ENCODE results near the gene CDKN2C.

The CDKN2C gene

DNA sequence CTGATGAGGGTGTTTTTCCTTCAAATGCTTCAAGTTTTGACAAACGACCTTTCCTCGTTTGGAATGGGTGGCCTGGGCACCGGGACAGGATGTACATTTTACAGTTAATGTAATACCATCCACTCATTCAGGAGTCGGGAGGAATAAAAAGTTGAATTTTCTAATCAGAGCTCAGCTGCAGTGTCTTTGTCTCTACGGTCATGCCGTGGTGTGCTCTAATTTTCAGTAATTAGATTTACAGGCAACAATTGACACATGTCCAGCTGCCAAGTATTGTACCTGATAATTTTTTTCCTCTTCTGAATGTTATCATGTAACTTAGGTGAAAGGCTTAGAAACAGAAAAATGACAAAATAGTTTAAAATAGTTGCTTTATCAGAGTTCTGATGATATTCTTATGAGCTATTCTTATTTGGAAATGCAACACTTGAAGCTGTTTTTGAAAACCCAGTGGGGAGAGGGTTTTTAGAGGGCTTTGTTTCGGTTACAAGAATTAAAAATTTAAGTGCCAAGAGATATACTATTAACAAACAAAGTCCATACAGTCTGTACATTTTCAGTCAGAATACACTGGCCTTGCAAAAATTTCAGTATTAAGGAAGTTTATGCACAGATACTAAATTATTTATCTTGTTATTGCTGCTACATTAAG lies 1.0 kb downstream of the CDKN2C start:
- H3K9me3 Mint-ChIP-seq: no peaks in the 10 kb centered on the region
- H3K27ac Mint-ChIP-seq: peak overlapping the region; percentile 95
- peaks cover 43% of the 10 kb centered on the region for H3K36me3 Mint-ChIP-seq (ENCODE audit: low read depth)
- DNase-seq (ENCODE audit: low spot score): no peak
- peaks cover 31% of the 10 kb centered on the region for H3K4me1 Mint-ChIP-seq (ENCODE audit: low read depth)
- H3K27me3 Mint-ChIP-seq (ENCODE audit: low read depth): peaks cover 20% of the 10 kb centered on the region
- H3K4me3 Mint-ChIP-seq: peak overlapping the region; percentile 97

DNA sequence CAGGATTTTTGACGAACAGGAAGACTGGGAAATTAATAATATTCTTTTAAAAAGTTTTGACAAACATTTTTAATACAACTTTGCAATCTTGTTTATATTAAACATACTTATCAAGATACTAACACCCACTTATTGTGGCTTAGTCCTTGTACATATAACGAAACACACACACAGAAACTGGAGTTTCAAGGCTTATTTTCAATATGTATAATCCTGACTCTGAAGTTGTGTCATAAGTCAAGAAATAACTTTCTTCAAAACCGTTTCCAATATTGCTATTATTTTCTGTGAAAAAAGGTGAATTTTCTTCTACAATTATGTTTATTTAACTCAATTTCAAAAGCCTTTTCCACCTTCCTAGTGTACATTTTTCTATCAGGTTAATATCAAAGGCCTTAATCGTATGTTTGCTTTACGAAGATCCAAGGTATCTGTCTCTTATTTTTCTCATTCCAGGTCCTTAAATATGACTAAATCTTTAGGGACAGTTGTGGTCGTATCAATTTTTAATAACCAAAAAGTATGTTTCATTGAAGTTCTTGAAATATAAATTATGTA lies 1.8 kb downstream of the CDKN2C start:
- Mint-ChIP-seq H3K4me3 (peak overlapping the region; percentile 97), H3K27ac (no peak overlapping the region), H3K36me3 (ENCODE audit: low read depth) (peaks cover 51% of the 10 kb centered on the region), H3K27me3 (ENCODE audit: low read depth) (peaks cover 24% of the 10 kb centered on the region), H3K9me3 (no peaks in the 10 kb centered on the region), H3K4me1 (ENCODE audit: low read depth) (peaks cover 38% of the 10 kb centered on the region)
- DNase-seq (ENCODE audit: low spot score): no peak

GRCh38 chr1:50972766-50973165 lies 2.7 kb downstream of the CDKN2C start:
- H3K27me3 Mint-ChIP-seq (ENCODE audit: low read depth): peaks cover 23% of the 10 kb centered on the region
- no peak overlapping the region for H3K27ac Mint-ChIP-seq
- peaks cover 52% of the 10 kb centered on the region for H3K36me3 Mint-ChIP-seq (ENCODE audit: low read depth)
- H3K4me3 Mint-ChIP-seq: no peak overlapping the region
- no peak for DNase-seq (ENCODE audit: low spot score)
- no peaks in the 10 kb centered on the region for H3K9me3 Mint-ChIP-seq
- H3K4me1 Mint-ChIP-seq (ENCODE audit: low read depth): peaks cover 34% of the 10 kb centered on the region

GRCh38 chr1:50973255-50973654 lies 3.2 kb downstream of the CDKN2C start:
- no peak for DNase-seq (ENCODE audit: low spot score)
- Mint-ChIP-seq H3K9me3 (no peaks in the 10 kb centered on the region), H3K27ac (no peak overlapping the region), H3K36me3 (ENCODE audit: low read depth) (peaks cover 52% of the 10 kb centered on the region), H3K27me3 (ENCODE audit: low read depth) (peaks cover 24% of the 10 kb centered on the region), H3K4me1 (ENCODE audit: low read depth) (peaks cover 32% of the 10 kb centered on the region), H3K4me3 (no peak overlapping the region)

DNA sequence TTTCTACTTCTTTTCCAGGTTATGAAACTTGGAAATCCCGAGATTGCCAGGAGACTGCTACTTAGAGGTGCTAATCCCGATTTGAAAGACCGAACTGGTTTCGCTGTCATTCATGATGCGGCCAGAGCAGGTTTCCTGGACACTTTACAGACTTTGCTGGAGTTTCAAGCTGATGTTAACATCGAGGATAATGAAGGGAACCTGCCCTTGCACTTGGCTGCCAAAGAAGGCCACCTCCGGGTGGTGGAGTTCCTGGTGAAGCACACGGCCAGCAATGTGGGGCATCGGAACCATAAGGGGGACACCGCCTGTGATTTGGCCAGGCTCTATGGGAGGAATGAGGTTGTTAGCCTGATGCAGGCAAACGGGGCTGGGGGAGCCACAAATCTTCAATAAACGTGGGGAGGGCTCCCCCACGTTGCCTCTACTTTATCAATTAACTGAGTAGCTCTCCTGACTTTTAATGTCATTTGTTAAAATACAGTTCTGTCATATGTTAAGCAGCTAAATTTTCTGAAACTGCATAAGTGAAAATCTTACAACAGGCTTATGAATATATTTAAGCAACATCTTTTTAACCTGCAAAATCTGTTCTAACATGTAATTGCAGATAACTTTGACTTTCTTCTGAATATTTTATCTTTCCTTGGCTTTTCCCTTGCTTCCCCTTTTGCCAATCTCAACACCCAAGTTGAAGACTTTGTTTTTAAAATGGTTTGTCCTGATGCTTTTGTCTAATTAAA lies 4.0 kb downstream of the CDKN2C start:
- peaks cover 39% of the 10 kb centered on the region for H3K4me1 Mint-ChIP-seq (ENCODE audit: low read depth)
- no peak for DNase-seq (ENCODE audit: low spot score)
- no peak overlapping the region for H3K27ac Mint-ChIP-seq
- peaks cover 50% of the 10 kb centered on the region for H3K36me3 Mint-ChIP-seq (ENCODE audit: low read depth)
- H3K27me3 Mint-ChIP-seq (ENCODE audit: low read depth): peaks cover 31% of the 10 kb centered on the region
- no peaks in the 10 kb centered on the region for H3K9me3 Mint-ChIP-seq
- no peak overlapping the region for H3K4me3 Mint-ChIP-seq

DNA sequence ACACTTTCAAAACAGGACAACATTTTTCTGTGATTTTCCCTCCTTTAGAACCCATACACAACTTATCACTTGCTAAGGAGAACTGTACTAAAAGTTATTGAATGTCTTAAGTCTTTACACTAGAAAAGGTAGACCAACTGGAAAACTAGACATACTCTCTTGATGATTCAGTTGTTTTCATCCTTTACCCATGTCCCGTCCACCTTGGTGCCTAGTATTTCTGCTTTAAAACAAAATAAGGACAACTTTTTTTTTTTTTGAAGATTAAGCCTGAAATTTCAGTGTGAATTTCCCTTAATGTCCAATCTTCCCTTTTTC lies 4.5 kb downstream of the CDKN2C start:
- H3K4me3 Mint-ChIP-seq: no peak overlapping the region
- no peak overlapping the region for H3K27ac Mint-ChIP-seq
- peaks cover 36% of the 10 kb centered on the region for H3K27me3 Mint-ChIP-seq (ENCODE audit: low read depth)

DNA sequence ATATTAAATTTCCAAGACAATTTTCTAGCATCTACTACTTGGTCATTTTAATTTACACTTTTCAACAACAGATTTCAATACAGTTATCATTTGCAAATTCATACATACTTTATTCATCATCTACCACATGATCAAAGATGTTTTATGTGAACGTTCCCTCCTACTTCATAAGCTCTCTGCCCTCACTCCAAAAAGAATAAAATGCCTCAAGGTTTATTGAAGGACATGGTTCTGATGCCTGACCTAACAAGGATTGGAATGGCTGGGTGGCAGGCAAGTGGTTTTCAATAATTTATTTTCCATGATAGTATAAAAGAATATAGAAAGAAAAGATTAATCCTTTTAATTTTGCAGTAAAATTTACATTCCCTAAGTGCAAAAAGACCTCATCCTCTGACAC lies 5.4 kb downstream of the CDKN2C start:
- Mint-ChIP-seq H3K36me3 (ENCODE audit: low read depth) (peaks cover 42% of the 10 kb centered on the region), H3K9me3 (no peaks in the 10 kb centered on the region), H3K27me3 (ENCODE audit: low read depth) (peaks cover 42% of the 10 kb centered on the region), H3K4me1 (ENCODE audit: low read depth) (peaks cover 39% of the 10 kb centered on the region), H3K27ac (no peak overlapping the region), H3K4me3 (no peak overlapping the region)
- DNase-seq (ENCODE audit: low spot score): no peak

More for the DNA sequence above, 4.5 kb downstream of the CDKN2C start:
- peaks cover 50% of the 10 kb centered on the region for H3K36me3 Mint-ChIP-seq (ENCODE audit: low read depth)
- H3K9me3 Mint-ChIP-seq: no peaks in the 10 kb centered on the region
- DNase-seq (ENCODE audit: low spot score): no peak
- H3K4me1 Mint-ChIP-seq (ENCODE audit: low read depth): peaks cover 42% of the 10 kb centered on the region

GRCh38 chr1:50976111-50976889 lies 6.3 kb downstream of the CDKN2C start:
- Mint-ChIP-seq H3K27ac (no peak overlapping the region), H3K4me3 (peak overlapping the region; percentile 87), H3K36me3 (ENCODE audit: low read depth) (peaks cover 35% of the 10 kb centered on the region), H3K27me3 (ENCODE audit: low read depth) (peaks cover 46% of the 10 kb centered on the region), H3K4me1 (ENCODE audit: low read depth) (peaks cover 32% of the 10 kb centered on the region), H3K9me3 (no peaks in the 10 kb centered on the region)
- no peak for DNase-seq (ENCODE audit: low spot score)

GRCh38 chr1:50976890-50977574 lies 7.0 kb downstream of the CDKN2C start:
- Mint-ChIP-seq H3K9me3 (no peaks in the 10 kb centered on the region), H3K36me3 (ENCODE audit: low read depth) (peaks cover 32% of the 10 kb centered on the region), H3K27me3 (ENCODE audit: low read depth) (peaks cover 54% of the 10 kb centered on the region), H3K4me1 (ENCODE audit: low read depth) (peaks cover 30% of the 10 kb centered on the region), H3K4me3 (peak overlapping the region; percentile 87), H3K27ac (no peak overlapping the region)
- DNase-seq (ENCODE audit: low spot score): peak; percentile 22

DNA sequence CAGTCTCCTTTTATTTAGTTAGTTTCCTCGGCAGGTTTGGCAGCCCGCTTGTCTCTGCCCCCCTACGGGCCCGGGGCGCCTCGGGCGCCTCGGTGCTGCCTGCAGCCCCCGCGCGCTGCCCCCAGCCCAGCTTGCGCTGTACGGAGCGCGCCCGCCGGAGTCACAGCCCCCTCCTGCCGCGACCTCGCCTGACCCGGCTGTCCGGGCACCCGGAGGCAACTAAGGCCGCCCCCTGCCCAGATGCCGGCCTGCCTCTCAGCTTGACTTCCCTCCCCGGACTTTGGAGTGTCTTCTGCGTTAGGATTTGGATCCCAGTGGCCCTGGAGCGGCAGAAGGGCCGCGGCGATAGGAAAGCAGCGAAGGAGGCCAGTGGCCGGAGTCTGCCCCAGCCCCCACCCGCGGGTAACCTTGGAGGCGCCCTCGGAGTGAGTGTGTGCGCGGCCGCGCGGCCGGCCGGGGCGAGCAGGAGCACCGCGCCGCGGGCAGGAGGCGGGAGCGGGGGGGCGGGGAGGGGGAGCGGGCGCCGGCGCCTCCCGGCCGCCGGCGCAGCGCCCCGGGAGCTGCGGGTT lies 7.6 kb downstream of the CDKN2C start:
- H3K4me1 Mint-ChIP-seq (ENCODE audit: low read depth): peaks cover 29% of the 10 kb centered on the region
- peaks cover 57% of the 10 kb centered on the region for H3K27me3 Mint-ChIP-seq (ENCODE audit: low read depth)
- H3K27ac Mint-ChIP-seq: peak overlapping the region; percentile 36
- peaks cover 31% of the 10 kb centered on the region for H3K36me3 Mint-ChIP-seq (ENCODE audit: low read depth)
- no peaks in the 10 kb centered on the region for H3K9me3 Mint-ChIP-seq
- peak overlapping the region; percentile 87 for H3K4me3 Mint-ChIP-seq
- no peak for DNase-seq (ENCODE audit: low spot score)

DNA sequence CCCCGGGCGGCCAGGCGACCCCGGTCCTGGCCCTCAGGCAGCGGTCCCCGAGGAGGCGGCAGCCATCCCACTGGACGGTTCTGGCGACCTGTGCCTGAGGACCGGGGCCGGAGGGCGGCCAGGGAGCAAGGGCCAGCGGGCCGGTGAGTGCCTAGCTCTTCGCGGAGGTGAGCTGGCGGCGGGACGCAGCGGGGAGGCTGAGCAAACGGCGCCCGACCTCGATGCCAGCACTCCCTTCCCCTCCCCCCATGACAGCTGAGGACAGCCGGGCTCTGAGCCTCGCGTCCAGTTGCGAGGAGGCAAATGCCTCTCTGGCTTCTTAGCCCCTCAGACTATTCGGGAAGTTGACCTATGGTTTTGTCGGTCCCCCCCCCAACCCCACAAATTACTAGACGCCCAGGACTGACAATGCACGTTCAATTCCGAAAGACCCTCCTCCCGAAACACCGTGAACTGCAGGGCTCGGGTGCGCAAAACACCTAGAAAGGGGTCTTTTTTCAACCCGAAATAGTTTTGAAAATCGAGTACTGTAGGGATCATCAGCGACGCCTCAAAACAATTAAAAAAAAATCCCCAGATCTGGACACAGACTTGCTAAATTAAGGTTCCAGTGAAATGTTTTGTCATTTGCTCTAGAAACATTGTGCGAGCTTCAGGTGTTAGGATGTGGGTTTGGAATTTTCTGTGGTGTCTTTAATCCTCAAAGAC lies 8.3 kb downstream of the CDKN2C start:
- Mint-ChIP-seq H3K9me3 (no peaks in the 10 kb centered on the region), H3K27ac (peak overlapping the region; percentile 21), H3K36me3 (ENCODE audit: low read depth) (peaks cover 29% of the 10 kb centered on the region), H3K4me1 (ENCODE audit: low read depth) (peaks cover 29% of the 10 kb centered on the region), H3K4me3 (peak overlapping the region; percentile 80), H3K27me3 (ENCODE audit: low read depth) (peaks cover 61% of the 10 kb centered on the region)
- peak; percentile 17 for DNase-seq (ENCODE audit: low spot score)

- DNase-seq (ENCODE audit: low spot score): no peak
- H3K9me3 Mint-ChIP-seq: no peaks in the 10 kb centered on the region
- peaks cover 25% of the 10 kb centered on the region for H3K4me1 Mint-ChIP-seq (ENCODE audit: low read depth)
- peak overlapping the region; percentile 21 for H3K27ac Mint-ChIP-seq
- peak overlapping the region; percentile 80 for H3K4me3 Mint-ChIP-seq
- peaks cover 21% of the 10 kb centered on the region for H3K36me3 Mint-ChIP-seq (ENCODE audit: low read depth)
- peaks cover 65% of the 10 kb centered on the region for H3K27me3 Mint-ChIP-seq (ENCODE audit: low read depth)
These were observed 9.1 kb downstream of the CDKN2C start for GRCh38 chr1:50978852-50979781.

All from T-helper 2 cell treated with Interferon-gamma antibody and Interleukin-4, amounts not matched to agents 5 μg/mL and 100 μg/mL, for 36 hours (primary cell).